Bronchial epithelial cell (primary cell): ENCODE results near the gene RNGTT. TPM values are rescaled to one million over a fixed set of nuclear protein-coding genes. Genes with fewer than 3 reads are reported as not detected.
"Not testable (repeated sequence)": the region's sequence is repeated elsewhere in the genome, so short reads cannot be mapped to it uniquely, and the experiment has no call there.

ENCODE experiments used
- DNase-seq: peaks from one replicate; pipeline ENCODE4 v3.0.0-alpha.2; 2010; ENCODE audit warnings: low read depth
- FAIRE-seq: peaks from 2 replicates; lab custom pipeline; 2011; peaks lifted over from hg19 to GRCh38; lab: Jason Lieb, UNC
- H3K27me3 ChIP-seq: 2 replicates; pipeline ENCODE4 v1.5.1; 2011; ENCODE audit warnings: low read length; ENCODE audit not compliant: control insufficient read depth, insufficient read depth
- H3K36me3 ChIP-seq: 2 replicates; pipeline ENCODE4 v1.5.1; 2011; ENCODE audit warnings: low read length; ENCODE audit not compliant: control insufficient read depth, insufficient read depth
- H3K4me3 ChIP-seq: 2 replicates; pipeline ENCODE4 v1.5.1; 2011; ENCODE audit warnings: mild to moderate bottlenecking, low read depth, low read length, control low read depth
- total RNA-seq: library from RNA; depleted of rRNA; stranded (reverse); fragments of >200 nt; gene quantifications from 2 replicates; pipeline ENCODE4 v1.2.1, GENCODE V29; 2014
- TF ChIP-seq, protein P1 (sequence below): IDR thresholded peaks from 2 replicates; pipeline ENCODE4 v1.5.1; 2011; ENCODE audit warnings: mild to moderate bottlenecking, moderate library complexity, low read length, control low read depth, inconsistent platforms; ENCODE audit not compliant: insufficient read depth, severe bottlenecking

Gene RNGTT
- total RNA-seq, 1 donor from 2014 or later = 20.8 TPM

DNA sequence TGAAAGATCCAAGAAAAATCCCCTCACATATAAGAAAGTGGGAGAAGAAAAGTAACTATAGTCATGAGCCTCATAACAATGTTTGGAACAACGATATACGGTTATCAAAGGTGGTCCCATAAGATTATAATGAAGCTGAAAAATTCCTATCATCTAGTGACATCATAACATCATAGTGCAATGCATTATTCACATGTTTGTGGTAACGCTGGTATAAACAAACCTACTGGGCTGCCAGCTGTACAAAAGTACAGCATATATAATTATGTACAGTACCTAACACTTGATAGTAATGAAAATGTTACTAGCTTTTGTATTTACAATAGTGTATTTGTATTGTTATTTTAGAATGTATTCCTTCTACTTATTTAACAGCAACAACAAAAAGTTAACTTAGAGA is 240.7 kb downstream of the RNGTT start:
- Histone ChIP-seq H3K4me3 (no peak overlapping the region), H3K27me3 (no peaks in the 10 kb centered on the region), H3K36me3 (no peaks in the 10 kb centered on the region)
- DNase-seq (no peak), FAIRE-seq (no peak)
- TF ChIP-seq, protein P1, sequence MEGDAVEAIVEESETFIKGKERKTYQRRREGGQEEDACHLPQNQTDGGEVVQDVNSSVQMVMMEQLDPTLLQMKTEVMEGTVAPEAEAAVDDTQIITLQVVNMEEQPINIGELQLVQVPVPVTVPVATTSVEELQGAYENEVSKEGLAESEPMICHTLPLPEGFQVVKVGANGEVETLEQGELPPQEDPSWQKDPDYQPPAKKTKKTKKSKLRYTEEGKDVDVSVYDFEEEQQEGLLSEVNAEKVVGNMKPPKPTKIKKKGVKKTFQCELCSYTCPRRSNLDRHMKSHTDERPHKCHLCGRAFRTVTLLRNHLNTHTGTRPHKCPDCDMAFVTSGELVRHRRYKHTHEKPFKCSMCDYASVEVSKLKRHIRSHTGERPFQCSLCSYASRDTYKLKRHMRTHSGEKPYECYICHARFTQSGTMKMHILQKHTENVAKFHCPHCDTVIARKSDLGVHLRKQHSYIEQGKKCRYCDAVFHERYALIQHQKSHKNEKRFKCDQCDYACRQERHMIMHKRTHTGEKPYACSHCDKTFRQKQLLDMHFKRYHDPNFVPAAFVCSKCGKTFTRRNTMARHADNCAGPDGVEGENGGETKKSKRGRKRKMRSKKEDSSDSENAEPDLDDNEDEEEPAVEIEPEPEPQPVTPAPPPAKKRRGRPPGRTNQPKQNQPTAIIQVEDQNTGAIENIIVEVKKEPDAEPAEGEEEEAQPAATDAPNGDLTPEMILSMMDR = no peak

DNA sequence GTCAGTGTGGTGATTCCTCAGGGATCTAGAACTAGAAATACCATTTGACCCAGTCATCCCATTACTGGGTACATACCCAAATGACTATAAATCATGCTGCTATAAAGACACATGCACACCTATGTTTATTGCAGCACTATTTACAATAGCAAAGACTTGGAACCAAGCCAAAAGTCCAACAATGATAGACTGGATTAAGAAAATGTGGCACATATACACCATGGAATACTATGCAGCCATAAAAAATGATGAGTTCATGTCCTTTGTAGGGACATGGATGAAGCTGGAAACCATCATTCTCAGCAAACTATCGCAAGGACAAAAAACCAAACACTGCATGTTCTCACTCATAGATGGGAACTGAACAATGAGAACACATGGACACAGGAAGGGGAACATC is 247.0 kb downstream of the RNGTT start:
- DNase-seq, FAIRE-seq, H3K27me3 ChIP-seq, H3K36me3 ChIP-seq, H3K4me3 ChIP-seq: not testable (repeated sequence)

DNA sequence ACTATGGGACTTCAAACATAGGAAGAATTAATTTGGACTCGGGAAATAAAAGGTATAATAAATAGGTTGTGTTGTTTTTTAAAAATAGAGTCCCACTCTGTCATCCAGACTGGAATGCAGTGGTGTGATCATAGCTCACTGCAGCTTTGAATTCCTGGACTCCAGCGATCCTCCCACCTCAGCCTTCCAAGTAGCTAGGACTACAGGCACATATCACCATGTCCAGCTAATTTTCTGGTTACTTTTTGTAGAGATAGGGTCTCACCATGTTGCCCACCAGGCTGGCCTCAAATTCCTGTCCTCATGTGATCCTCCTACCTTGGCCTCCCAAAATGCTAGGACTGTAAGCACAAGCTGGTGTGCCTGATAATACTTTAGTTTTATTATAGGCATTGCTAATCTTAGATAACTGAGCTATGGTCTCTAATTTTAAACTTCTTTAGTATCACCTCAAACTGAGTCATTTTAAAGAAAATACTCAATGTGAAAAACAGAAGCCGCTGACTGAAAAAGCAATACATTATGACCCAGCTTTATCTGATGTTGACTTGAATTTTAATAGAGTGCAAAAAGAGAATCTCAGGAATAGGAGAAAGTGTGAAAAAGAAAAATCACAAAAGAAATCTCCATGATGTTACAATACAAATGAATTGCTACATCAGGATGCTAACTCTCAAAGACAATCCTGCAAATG is 251.0 kb downstream of the RNGTT start:
- FAIRE-seq (no peak), DNase-seq (no peak)
- no peaks in the 10 kb centered on the region for H3K27me3 ChIP-seq
- H3K36me3 ChIP-seq = no peaks in the 10 kb centered on the region
- H3K4me3 ChIP-seq = no peak overlapping the region
- TF ChIP-seq, protein P1 = no peak

DNA sequence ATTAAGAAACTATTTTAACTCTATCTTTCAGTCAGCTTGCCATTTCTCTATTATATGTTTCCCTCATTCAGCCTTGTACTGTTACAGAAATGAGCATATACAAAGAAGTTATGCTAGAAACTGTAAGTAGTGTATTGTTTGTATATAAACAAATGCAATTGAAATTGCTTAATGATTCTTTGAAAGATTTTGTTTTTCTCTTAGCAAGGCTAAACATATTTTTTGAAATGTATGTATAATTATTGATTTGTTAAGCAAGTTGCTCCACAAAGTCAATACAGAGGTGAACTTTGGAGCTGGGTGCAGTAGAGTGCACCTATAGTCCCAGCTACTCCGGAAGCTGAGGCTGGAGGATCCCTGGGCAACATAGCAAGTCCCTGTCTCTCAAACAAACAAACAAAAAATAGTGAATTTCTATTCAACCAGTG is 253.6 kb downstream of the RNGTT start:
- H3K4me3 ChIP-seq = no peak overlapping the region
- DNase-seq (no peak), FAIRE-seq (no peak)
- no peaks in the 10 kb centered on the region for H3K27me3 ChIP-seq
- TF ChIP-seq, protein P1 = no peak
- H3K36me3 ChIP-seq = no peaks in the 10 kb centered on the region

DNA sequence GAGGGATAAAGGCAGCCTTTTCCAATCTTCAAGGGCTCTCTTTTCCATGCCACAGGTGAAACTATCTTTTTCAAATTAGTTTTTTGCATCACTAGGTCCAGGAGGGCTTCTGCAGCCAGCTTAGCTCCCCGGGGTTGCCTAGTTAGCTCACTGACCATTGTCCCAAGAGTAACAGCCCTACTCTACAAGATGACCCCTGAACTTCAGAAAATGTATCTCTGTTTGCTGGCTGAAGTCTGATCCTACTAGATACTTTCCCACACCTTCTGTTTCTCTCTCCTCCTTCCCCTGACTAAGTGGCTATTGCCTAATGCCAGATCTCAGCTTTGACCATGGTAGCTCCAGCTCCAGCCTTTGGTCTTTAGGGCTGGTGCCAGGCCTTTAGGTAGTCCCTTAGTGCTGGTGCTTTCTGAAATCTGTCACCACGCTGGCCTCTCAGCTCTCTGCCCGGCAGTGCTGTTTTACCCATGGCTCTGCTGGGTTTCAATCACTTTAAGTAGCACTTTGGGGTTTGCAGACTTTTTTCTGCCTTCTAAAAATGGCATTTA is 255.1 kb downstream of the RNGTT start:
- FAIRE-seq (no peak), DNase-seq (no peak)
- Histone ChIP-seq H3K36me3 (no peaks in the 10 kb centered on the region), H3K27me3 (no peaks in the 10 kb centered on the region), H3K4me3 (no peak overlapping the region)
- TF ChIP-seq, protein P1 = no peak

DNA sequence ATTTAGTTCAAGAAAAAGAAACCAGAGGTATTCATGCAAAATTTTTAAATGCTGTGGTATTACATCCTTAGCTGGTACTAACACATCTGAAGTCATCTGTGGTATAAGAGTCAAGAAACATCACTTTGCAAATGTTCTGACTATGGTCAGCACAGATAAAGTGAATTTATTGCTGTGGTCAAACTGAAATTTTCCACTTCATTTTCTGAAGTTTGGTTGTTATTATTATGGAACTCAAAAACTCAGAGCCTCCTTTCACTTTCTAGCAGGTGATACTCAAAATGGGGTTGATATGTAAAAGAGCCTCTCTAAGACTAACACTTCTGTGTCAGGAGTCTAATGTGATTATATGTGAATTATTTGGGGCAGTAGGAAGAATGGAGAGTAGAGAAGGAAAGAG is 257.8 kb downstream of the RNGTT start:
- no peak overlapping the region for H3K4me3 ChIP-seq
- TF ChIP-seq, protein P1 = no peak
- no peaks in the 10 kb centered on the region for H3K36me3 ChIP-seq
- no peaks in the 10 kb centered on the region for H3K27me3 ChIP-seq
- no peak for DNase-seq
- FAIRE-seq = no peak
